Activated CD4-positive, alpha-beta T cell treated with anti-CD3 and anti-CD28 coated beads, Interleukin-2, amount 10 ng/mL, durations not matched to agents 24 days and 14 days (primary cell): ENCODE measurements around the gene OR52I1. TPM values are rescaled to one million over a fixed set of nuclear protein-coding genes. Genes with fewer than 3 reads are reported as not detected.

Experiments used
- DNase-seq: peaks from one replicate; pipeline ENCODE4 v3.0.0; 2022
- H3K27ac Mint-ChIP-seq: one replicate; pipeline ENCODE4 v1.8.0; 2022; ENCODE audit warnings: mild to moderate bottlenecking, mixed read lengths
- H3K27me3 Mint-ChIP-seq: one replicate; pipeline ENCODE4 v1.8.0; 2022; ENCODE audit warnings: mixed read lengths
- H3K36me3 Mint-ChIP-seq: one replicate; pipeline ENCODE4 v1.8.0; 2022; ENCODE audit warnings: low read depth, mild to moderate bottlenecking, mixed read lengths
- H3K4me1 Mint-ChIP-seq: one replicate; pipeline ENCODE4 v1.8.0; 2021; ENCODE audit warnings: mixed read lengths
- H3K4me3 Mint-ChIP-seq: one replicate; pipeline ENCODE4 v1.8.0; 2022; ENCODE audit warnings: mild to moderate bottlenecking, moderate library complexity, mixed read lengths
- H3K9me3 Mint-ChIP-seq: one replicate; pipeline ENCODE4 v1.8.0; 2021; ENCODE audit warnings: mixed read lengths
- intact Hi-C: fragments of 100-400 bp; cut with micrococcal nuclease; formaldehyde crosslinking; loops from one replicate; pipeline ENCODE4 v1.15.1; 2023
- total RNA-seq: library from RNA; stranded (reverse); gene quantifications from 2 replicates; pipeline ENCODE4 v1.2.3, GENCODE V29; 2022

Gene OR52I1
- total RNA-seq: not detected in 2 replicates

- intact Hi-C loops: no loop called here
- H3K27ac Mint-ChIP-seq: no peak within 1 kb of the TSS
- no peaks in the 10 kb centered on the region for H3K9me3 Mint-ChIP-seq
- H3K4me1 Mint-ChIP-seq: no peaks in the 10 kb centered on the region
- DNase-seq: no peak
- H3K27me3 Mint-ChIP-seq: no peaks in the 10 kb centered on the region
- H3K36me3 Mint-ChIP-seq: peaks cover 13% of the 10 kb centered on the region
- no peak within 1 kb of the TSS for H3K4me3 Mint-ChIP-seq
Measured at GRCh38 chr11:4593739-4594138, at the start of gene OR52I1. TSS of gene OR52I1 (plus strand) at chr11:4594039. CDS start at chr11:4594039, 0 bp downstream.

- intact Hi-C loops: no loop called here
- no peak for DNase-seq
- Mint-ChIP-seq H3K27ac (no peak within 1 kb of the TSS), H3K36me3 (no peaks in the 10 kb centered on the region), H3K9me3 (no peaks in the 10 kb centered on the region), H3K4me1 (no peaks in the 10 kb centered on the region), H3K27me3 (peaks cover 5% of the 10 kb centered on the region), H3K4me3 (no peak within 1 kb of the TSS)
Measured at GRCh38 chr11:4544891-4545290, 48.9 kb upstream of the OR52I1 start, which contains the start of gene OR52M1. TSS of gene OR52M1 (plus strand) at chr11:4545191. CDS start at chr11:4545191, 0 bp downstream.

GRCh38 chr11:4546878-4547277 is 47.0 kb upstream of the OR52I1 start:
- H3K27me3 Mint-ChIP-seq: peaks cover under 1% of the 10 kb centered on the region
- no peak for DNase-seq
- no peaks in the 10 kb centered on the region for H3K9me3 Mint-ChIP-seq
- H3K4me3 Mint-ChIP-seq: no peak overlapping the region
- H3K27ac Mint-ChIP-seq: no peak overlapping the region
- intact Hi-C loops: no loop called here
- no peaks in the 10 kb centered on the region for H3K36me3 Mint-ChIP-seq
- no peaks in the 10 kb centered on the region for H3K4me1 Mint-ChIP-seq

- no peaks in the 10 kb centered on the region for H3K36me3 Mint-ChIP-seq
- no peaks in the 10 kb centered on the region for H3K27me3 Mint-ChIP-seq
- H3K9me3 Mint-ChIP-seq: no peaks in the 10 kb centered on the region
- intact Hi-C loops: no loop called here
- H3K4me3 Mint-ChIP-seq: no peak overlapping the region
- no peak overlapping the region for H3K27ac Mint-ChIP-seq
- H3K4me1 Mint-ChIP-seq: no peaks in the 10 kb centered on the region
- DNase-seq: no peak
Measured at GRCh38 chr11:4547416-4547815, 46.4 kb upstream of the OR52I1 start.

GRCh38 chr11:4551346-4551979 is 42.4 kb upstream of the OR52I1 start:
- Mint-ChIP-seq H3K36me3 (no peaks in the 10 kb centered on the region), H3K4me1 (no peaks in the 10 kb centered on the region), H3K9me3 (no peaks in the 10 kb centered on the region), H3K4me3 (no peak overlapping the region), H3K27ac (no peak overlapping the region), H3K27me3 (no peaks in the 10 kb centered on the region)
- DNase-seq: no peak
- intact Hi-C loops: no loop called here

GRCh38 chr11:4559527-4560440 is 34.1 kb upstream of the OR52I1 start:
- Mint-ChIP-seq H3K4me3 (no peak overlapping the region), H3K4me1 (no peaks in the 10 kb centered on the region), H3K27me3 (peaks cover 7% of the 10 kb centered on the region), H3K9me3 (peaks cover 9% of the 10 kb centered on the region), H3K27ac (no peak overlapping the region), H3K36me3 (no peaks in the 10 kb centered on the region)
- no peak for DNase-seq
- intact Hi-C loops: no loop called here

- no peaks in the 10 kb centered on the region for H3K4me1 Mint-ChIP-seq
Measured at GRCh38 chr11:4560467-4560866, 33.4 kb upstream of the OR52I1 start.

GRCh38 chr11:4565371-4565770 is 28.5 kb upstream of the OR52I1 start:
- Mint-ChIP-seq H3K36me3 (no peaks in the 10 kb centered on the region), H3K4me3 (no peak overlapping the region), H3K9me3 (peaks cover 9% of the 10 kb centered on the region), H3K27me3 (peaks cover 9% of the 10 kb centered on the region), H3K27ac (no peak overlapping the region), H3K4me1 (no peaks in the 10 kb centered on the region)
- DNase-seq: no peak
- intact Hi-C loops: no loop called here

More at GRCh38 chr11:4560467-4560866, 33.4 kb upstream of the OR52I1 start:
- no peaks in the 10 kb centered on the region for H3K36me3 Mint-ChIP-seq
- no peak overlapping the region for H3K4me3 Mint-ChIP-seq
- H3K27me3 Mint-ChIP-seq: peaks cover 7% of the 10 kb centered on the region
- intact Hi-C loops: no loop called here
- DNase-seq: no peak
- peaks cover 9% of the 10 kb centered on the region for H3K9me3 Mint-ChIP-seq
- no peak overlapping the region for H3K27ac Mint-ChIP-seq

- no peak for DNase-seq
Measured at GRCh38 chr11:4569075-4569474, 24.8 kb upstream of the OR52I1 start.

GRCh38 chr11:4576880-4577279 is 17.0 kb upstream of the OR52I1 start:
- intact Hi-C loops: no loop called here
- peaks cover 13% of the 10 kb centered on the region for H3K27me3 Mint-ChIP-seq
- DNase-seq: no peak
- no peak overlapping the region for H3K4me3 Mint-ChIP-seq
- no peaks in the 10 kb centered on the region for H3K36me3 Mint-ChIP-seq
- H3K9me3 Mint-ChIP-seq: peaks cover 3% of the 10 kb centered on the region
- H3K27ac Mint-ChIP-seq: no peak overlapping the region
- peaks cover 4% of the 10 kb centered on the region for H3K4me1 Mint-ChIP-seq

More at GRCh38 chr11:4569075-4569474, 24.8 kb upstream of the OR52I1 start:
- no peak overlapping the region for H3K4me3 Mint-ChIP-seq
- H3K9me3 Mint-ChIP-seq: peaks cover 5% of the 10 kb centered on the region
- H3K27me3 Mint-ChIP-seq: peaks cover 11% of the 10 kb centered on the region
- no peaks in the 10 kb centered on the region for H3K36me3 Mint-ChIP-seq
- no peak overlapping the region for H3K27ac Mint-ChIP-seq
- H3K4me1 Mint-ChIP-seq: no peaks in the 10 kb centered on the region
- intact Hi-C loops: no loop called here

- intact Hi-C loops: no loop called here
- Mint-ChIP-seq H3K27ac (no peak overlapping the region), H3K36me3 (no peaks in the 10 kb centered on the region), H3K4me3 (no peak overlapping the region), H3K27me3 (peaks cover 13% of the 10 kb centered on the region), H3K4me1 (peaks cover 4% of the 10 kb centered on the region), H3K9me3 (peaks cover 3% of the 10 kb centered on the region)
- DNase-seq: no peak
Measured at GRCh38 chr11:4577761-4578160, 16.1 kb upstream of the OR52I1 start.

- H3K4me1 Mint-ChIP-seq: peaks cover 4% of the 10 kb centered on the region
Measured at GRCh38 chr11:4578624-4579023, 15.2 kb upstream of the OR52I1 start.

GRCh38 chr11:4580124-4580523 is 13.7 kb upstream of the OR52I1 start:
- Mint-ChIP-seq H3K27me3 (peaks cover 20% of the 10 kb centered on the region), H3K4me1 (peaks cover 4% of the 10 kb centered on the region), H3K4me3 (no peak overlapping the region), H3K9me3 (peaks cover 3% of the 10 kb centered on the region), H3K27ac (no peak overlapping the region), H3K36me3 (no peaks in the 10 kb centered on the region)
- DNase-seq: no peak
- intact Hi-C loops: no loop called here

More at GRCh38 chr11:4578624-4579023, 15.2 kb upstream of the OR52I1 start:
- H3K27ac Mint-ChIP-seq: no peak overlapping the region
- H3K9me3 Mint-ChIP-seq: peaks cover 3% of the 10 kb centered on the region
- H3K27me3 Mint-ChIP-seq: peaks cover 14% of the 10 kb centered on the region
- DNase-seq: no peak
- H3K4me3 Mint-ChIP-seq: no peak overlapping the region
- no peaks in the 10 kb centered on the region for H3K36me3 Mint-ChIP-seq
- intact Hi-C loops: no loop called here

GRCh38 chr11:4581443-4581842 is 12.4 kb upstream of the OR52I1 start, which contains the start of gene OR52I2:
TSS of gene OR52I2 (plus strand) at chr11:4581743.
- Mint-ChIP-seq H3K4me3 (no peak within 1 kb of the TSS), H3K36me3 (no peaks in the 10 kb centered on the region), H3K9me3 (peaks cover 3% of the 10 kb centered on the region), H3K4me1 (no peaks in the 10 kb centered on the region), H3K27ac (no peak within 1 kb of the TSS), H3K27me3 (peaks cover 20% of the 10 kb centered on the region)
- DNase-seq: no peak
- intact Hi-C loops: no loop called here
